Astrocyte (in vitro differentiated cells and primary cell): ENCODE measurements around the gene SDC4.

Source experiments
- EZH2 ChIP-seq: IDR thresholded peaks from 2 replicates; pipeline ENCODE4 v1.6.1; 2012; ENCODE audit warnings: mild to moderate bottlenecking, low read length, inconsistent platforms; ENCODE audit not compliant: insufficient read depth
- TF ChIP-seq, protein P1 (sequence below): IDR thresholded peaks from 2 replicates; pipeline ENCODE4 v1.5.1; 2011; ENCODE audit warnings: low read depth, mild to moderate bottlenecking, inconsistent platforms, low read length, moderate library complexity; ENCODE audit not compliant: insufficient read depth

DNA sequence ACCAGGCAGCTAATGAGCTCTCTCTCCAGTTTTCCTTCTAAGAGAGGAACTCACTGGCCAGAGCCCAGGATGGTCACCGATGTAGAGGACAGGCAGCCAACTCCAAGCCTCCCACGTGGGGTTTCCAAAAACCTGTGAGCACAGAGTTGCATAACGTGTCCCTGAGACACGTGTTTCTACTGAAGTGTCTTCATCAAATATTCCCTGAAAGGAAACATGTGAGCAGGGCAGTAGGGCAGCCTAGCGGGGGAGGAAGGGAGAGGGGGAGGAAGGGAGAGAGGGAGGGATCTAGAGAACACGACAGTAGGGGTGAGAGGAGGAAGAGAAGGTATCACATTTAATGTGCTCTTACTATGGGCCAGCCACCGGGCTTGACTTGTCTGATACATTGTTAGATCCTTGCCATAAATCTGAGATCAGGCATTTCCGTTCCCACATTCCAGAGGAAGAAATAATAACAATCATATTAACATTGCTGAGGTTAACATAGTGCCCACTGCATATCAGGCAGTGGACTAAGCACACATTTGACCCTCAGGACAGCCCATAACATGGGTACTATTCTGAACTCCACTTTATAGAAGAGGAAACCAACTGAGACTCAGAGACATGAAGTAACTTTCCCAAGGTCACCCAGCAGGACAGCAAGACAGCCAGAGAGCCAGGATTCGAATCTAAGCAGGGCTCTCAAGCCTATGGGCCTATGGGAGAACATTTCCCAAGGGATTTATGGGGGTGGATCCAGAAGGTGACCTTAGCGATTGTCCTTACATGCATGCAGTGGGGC lies 10.3 kb upstream of the SDC4 start:
- TF ChIP-seq, protein P1, sequence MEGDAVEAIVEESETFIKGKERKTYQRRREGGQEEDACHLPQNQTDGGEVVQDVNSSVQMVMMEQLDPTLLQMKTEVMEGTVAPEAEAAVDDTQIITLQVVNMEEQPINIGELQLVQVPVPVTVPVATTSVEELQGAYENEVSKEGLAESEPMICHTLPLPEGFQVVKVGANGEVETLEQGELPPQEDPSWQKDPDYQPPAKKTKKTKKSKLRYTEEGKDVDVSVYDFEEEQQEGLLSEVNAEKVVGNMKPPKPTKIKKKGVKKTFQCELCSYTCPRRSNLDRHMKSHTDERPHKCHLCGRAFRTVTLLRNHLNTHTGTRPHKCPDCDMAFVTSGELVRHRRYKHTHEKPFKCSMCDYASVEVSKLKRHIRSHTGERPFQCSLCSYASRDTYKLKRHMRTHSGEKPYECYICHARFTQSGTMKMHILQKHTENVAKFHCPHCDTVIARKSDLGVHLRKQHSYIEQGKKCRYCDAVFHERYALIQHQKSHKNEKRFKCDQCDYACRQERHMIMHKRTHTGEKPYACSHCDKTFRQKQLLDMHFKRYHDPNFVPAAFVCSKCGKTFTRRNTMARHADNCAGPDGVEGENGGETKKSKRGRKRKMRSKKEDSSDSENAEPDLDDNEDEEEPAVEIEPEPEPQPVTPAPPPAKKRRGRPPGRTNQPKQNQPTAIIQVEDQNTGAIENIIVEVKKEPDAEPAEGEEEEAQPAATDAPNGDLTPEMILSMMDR, result no peak
- TF ChIP-seq EZH2, result no peak
